HFF-Myc (cell line): ENCODE measurements around the gene ARFIP1.

ENCODE experiments used
- DNase-seq: peaks from one replicate; pipeline ENCODE4 v3.0.0-alpha.2; 2011; ENCODE audit warnings: low read depth; ENCODE audit errors: extremely low read depth
- H3K4me3 ChIP-seq: replicated peaks from 2 replicates; pipeline ENCODE4 v1.5.1; 2011; ENCODE audit warnings: low read depth, mild to moderate bottlenecking, control low read depth, low read length
- CTCF ChIP-seq: IDR thresholded peaks from 2 replicates; pipeline ENCODE4 v1.5.1; 2012; ENCODE audit warnings: mild to moderate bottlenecking, low read depth, low read length, control low read depth; ENCODE audit errors: missing control alignments

ARFIP1 gene

DNA sequence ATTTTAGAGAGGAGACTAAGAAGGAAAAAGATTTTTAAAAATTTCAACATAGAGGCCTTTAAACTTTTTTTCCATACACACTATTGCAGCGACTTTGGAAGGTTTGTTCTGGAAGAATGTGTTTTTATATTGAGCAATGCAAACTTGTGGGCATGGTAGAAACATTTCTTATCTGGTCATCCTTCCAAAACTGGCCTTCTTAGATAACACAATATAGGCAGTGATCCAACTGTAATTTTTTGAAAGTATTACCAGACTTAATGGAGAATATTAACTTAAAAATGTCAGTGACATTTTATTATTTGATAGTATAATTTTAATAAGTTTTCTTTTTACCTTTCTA, 182.0 kb downstream of the ARFIP1 start:
- no peak overlapping the region for H3K4me3 ChIP-seq
- no peak for DNase-seq
- TF ChIP-seq CTCF, result no peak
